H9 (cell line): ENCODE data around the gene VASN. TPM values are rescaled to one million over a fixed set of nuclear protein-coding genes. Genes with fewer than 3 reads are reported as not detected.

Source experiments
- DNase-seq: peaks from one replicate; pipeline ENCODE4 v3.0.0-alpha.2; 2017
- H2AFZ ChIP-seq: one replicate; pipeline ENCODE4 v1.6.1; 2013; ENCODE audit warnings: mild to moderate bottlenecking, low read length, control low read depth, moderate library complexity
- H2AK5ac ChIP-seq: 2 replicates; pipeline ENCODE4 v1.6.1; 2013; ENCODE audit warnings: low read length, control low read depth, mixed read lengths; ENCODE audit not compliant: insufficient read length
- H2BK120ac ChIP-seq: one replicate; pipeline ENCODE4 v1.6.1; 2013; ENCODE audit warnings: low read depth, mild to moderate bottlenecking, low read length, control low read depth, inconsistent platforms; ENCODE audit not compliant: poor library complexity, severe bottlenecking
- H2BK12ac ChIP-seq: 2 replicates; pipeline ENCODE4 v1.6.1; 2013; ENCODE audit warnings: low read length, control low read depth, mixed read lengths, low read depth; ENCODE audit not compliant: insufficient read length
- H2BK15ac ChIP-seq: 2 replicates; pipeline ENCODE4 v1.6.1; 2013; ENCODE audit warnings: low read depth, low read length, control low read depth
- H2BK20ac ChIP-seq: one replicate; pipeline ENCODE4 v1.6.1; 2013; ENCODE audit warnings: low read depth, mild to moderate bottlenecking, low read length, control low read depth, inconsistent platforms; ENCODE audit not compliant: poor library complexity, severe bottlenecking
- H2BK5ac ChIP-seq: 2 replicates; pipeline ENCODE4 v1.6.1; 2013; ENCODE audit warnings: low read length, control low read depth, mixed read lengths; ENCODE audit not compliant: insufficient read length
- H3K14ac ChIP-seq: 2 replicates; pipeline ENCODE4 v1.6.1; 2013; ENCODE audit warnings: low read length, control low read depth; ENCODE audit not compliant: insufficient read depth
- H3K18ac ChIP-seq: 2 replicates; pipeline ENCODE4 v1.6.1; 2013; ENCODE audit warnings: low read depth, mild to moderate bottlenecking, mixed read lengths, low read length, control low read depth; ENCODE audit not compliant: insufficient read length
- H3K23ac ChIP-seq: 2 replicates; pipeline ENCODE4 v1.6.1; 2013; ENCODE audit warnings: low read length, control low read depth, mixed read lengths, low read depth; ENCODE audit not compliant: insufficient read length
- H3K23me2 ChIP-seq: 2 replicates; pipeline ENCODE4 v1.6.1; 2013; ENCODE audit warnings: low read depth, mild to moderate bottlenecking, mixed read lengths, low read length, control low read depth; ENCODE audit not compliant: insufficient read length, poor library complexity, severe bottlenecking
- H3K27ac ChIP-seq: 2 replicates; pipeline ENCODE4 v1.5.1; 2013; ENCODE audit warnings: low read length, control low read depth, mixed read lengths, low read depth; ENCODE audit not compliant: insufficient read length
- H3K27me3 ChIP-seq: 2 replicates; pipeline ENCODE4 v1.6.1; 2013; ENCODE audit warnings: low read length, control low read depth, inconsistent platforms; ENCODE audit not compliant: insufficient read depth
- H3K4ac ChIP-seq: 2 replicates; pipeline ENCODE4 v1.6.1; 2013; ENCODE audit warnings: low read depth, mild to moderate bottlenecking, control low read depth, inconsistent platforms, low read length, moderate library complexity
- H3K4me1 ChIP-seq: 2 replicates; pipeline ENCODE4 v1.6.1; 2013; ENCODE audit warnings: low read length, control low read depth, inconsistent platforms; ENCODE audit not compliant: insufficient read depth
- H3K4me2 ChIP-seq: 2 replicates; pipeline ENCODE4 v1.6.1; 2013; ENCODE audit warnings: low read length, control low read depth, mixed read lengths; ENCODE audit not compliant: insufficient read length, insufficient read depth
- H3K56ac ChIP-seq: 2 replicates; pipeline ENCODE4 v1.6.1; 2013; ENCODE audit warnings: low read depth, mild to moderate bottlenecking, mixed read lengths, low read length, control low read depth; ENCODE audit not compliant: insufficient read length
- H3K79me1 ChIP-seq: 2 replicates; pipeline ENCODE4 v1.6.1; 2013; ENCODE audit warnings: low read depth, mild to moderate bottlenecking, moderate library complexity, low read length, control low read depth, inconsistent platforms; ENCODE audit not compliant: insufficient read depth, poor library complexity, severe bottlenecking
- H3K79me2 ChIP-seq: 2 replicates; pipeline ENCODE4 v1.6.1; 2013; ENCODE audit warnings: low read length, control low read depth, inconsistent platforms; ENCODE audit not compliant: insufficient read depth
- H3K9ac ChIP-seq: 2 replicates; pipeline ENCODE4 v1.6.1; 2013; ENCODE audit warnings: low read length, control low read depth, mixed read lengths; ENCODE audit not compliant: insufficient read length; ENCODE audit errors: extremely low read depth
- H3K9me3 ChIP-seq: one replicate; pipeline ENCODE4 v1.6.1; 2013; ENCODE audit warnings: low read depth, low read length, inconsistent platforms; ENCODE audit not compliant: control insufficient read depth
- H3T11ph ChIP-seq: one replicate; pipeline ENCODE4 v1.6.1; 2013; ENCODE audit warnings: mild to moderate bottlenecking, low read length, control low read depth, inconsistent platforms
- H4K20me1 ChIP-seq: one replicate; pipeline ENCODE4 v1.6.1; 2013; ENCODE audit not compliant: control insufficient read depth, insufficient read length, insufficient read depth
- H4K5ac ChIP-seq: 2 replicates; pipeline ENCODE4 v1.6.1; 2013; ENCODE audit warnings: low read depth, mild to moderate bottlenecking, mixed read lengths, low read length, control low read depth; ENCODE audit not compliant: insufficient read length
- H4K8ac ChIP-seq: replicated peaks from 2 replicates; pipeline ENCODE4 v1.6.1; 2013; ENCODE audit warnings: low read length, control low read depth, mixed read lengths, low read depth; ENCODE audit not compliant: insufficient read length
- H4K91ac ChIP-seq: 2 replicates; pipeline ENCODE4 v1.6.1; 2013; ENCODE audit warnings: low read depth, mild to moderate bottlenecking, moderate library complexity, mixed read lengths, low read length, control low read depth; ENCODE audit not compliant: insufficient read length
- H3K27ac Mint-ChIP-seq, 3 experiments: 2 replicates in 2 of 3; 3 replicates in 1 of 3; pipeline ENCODE4 v1.8.0; 2020 to 2021; ENCODE audit warnings: mixed read lengths in 3 of 3, mild to moderate bottlenecking in 1 of 3, moderate library complexity in 1 of 3
- H3K27me3 Mint-ChIP-seq: 2 replicates; pipeline ENCODE4 v1.8.0; 2021; ENCODE audit warnings: low read depth, mild to moderate bottlenecking, moderate library complexity, mixed read lengths
- H3K36me3 Mint-ChIP-seq, 3 experiments: 2 replicates in 2 of 3; 3 replicates in 1 of 3; pipeline ENCODE4 v1.8.0; 2020 to 2021; ENCODE audit warnings: low read depth in 3 of 3, mixed read lengths in 3 of 3; ENCODE audit not compliant: insufficient read depth in 1 of 3
- H3K4me1 Mint-ChIP-seq, 2 experiments: 2 replicates each; pipeline ENCODE4 v1.8.0; 2020; ENCODE audit warnings: mixed read lengths in 2 of 2
- H3K4me3 Mint-ChIP-seq, 2 experiments: 2 replicates in 1 of 2; 3 replicates in 1 of 2; pipeline ENCODE4 v1.8.0; 2020 to 2021; ENCODE audit warnings: mild to moderate bottlenecking in 2 of 2, mixed read lengths in 2 of 2, moderate library complexity in 1 of 2
- H3K9me3 Mint-ChIP-seq, 2 experiments: 2 replicates in 1 of 2; 3 replicates in 1 of 2; pipeline ENCODE4 v1.8.0; 2020; ENCODE audit warnings: mild to moderate bottlenecking in 2 of 2, mixed read lengths in 2 of 2, moderate library complexity in 1 of 2
- WGBS: extraction: QIAGEN DNeasy Blood & Tissue Kit; methylation state at CpG from one replicate; pipeline ENCODE4 v1.1.7; 2013; ENCODE audit warnings: missing lambda C conversion rate, low lambda C conversion rate, mixed read lengths; ENCODE audit not compliant: insufficient read length; ENCODE audit errors: extremely low coverage; 5-methylcytosine and 5-hydroxymethylcytosine counted together
- total RNA-seq: library from RNA; stranded (reverse); gene quantifications from 2 replicates; pipeline ENCODE4 v1.2.1, GENCODE V29; 2021
- TF ChIP-seq, protein P1 (sequence below): fragments of 200-600 bp; sonication (generic); conservative IDR thresholded peaks from 3 replicates; pipeline ENCODE4 v1.8.0; 2021; ENCODE audit warnings: antibody characterized with exemption, mild to moderate bottlenecking

VASN gene
- total RNA-seq, 1 experiment from 2014 or later = 11.0 TPM

DNA sequence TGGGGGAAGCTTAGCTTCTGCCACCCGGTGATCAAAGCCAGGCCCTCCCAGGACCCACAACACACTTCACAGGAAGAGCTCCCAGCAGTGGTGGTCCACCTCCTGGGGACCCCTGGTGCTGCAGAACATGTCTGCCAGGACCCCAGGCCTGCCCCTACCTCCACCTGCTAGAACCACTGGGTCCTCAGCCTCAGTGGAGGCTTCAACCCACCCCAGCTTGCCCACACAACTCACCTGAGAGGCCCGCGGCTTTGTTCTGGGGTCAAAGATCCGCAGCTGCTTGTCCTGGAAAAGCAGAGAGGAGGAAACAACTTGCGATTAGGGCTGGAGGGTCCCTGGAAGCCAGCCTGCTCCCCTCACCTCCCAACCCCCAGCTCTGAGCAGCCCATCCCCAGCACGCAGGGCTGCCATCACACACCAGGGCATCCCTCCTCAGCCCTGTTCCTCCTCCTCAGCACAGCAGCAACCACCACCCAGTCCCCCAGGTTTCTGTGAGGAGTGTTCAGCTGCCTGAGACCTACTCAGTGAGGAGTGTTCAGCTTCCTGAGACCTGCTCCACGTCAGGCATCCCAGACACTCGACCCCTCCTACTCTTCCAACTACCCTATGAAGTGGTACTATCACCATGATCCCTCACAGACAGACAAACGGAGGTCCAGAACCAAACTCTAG lies 23.5 kb downstream of the VASN start:
- no CpG with 5 or more reads among the region's 9 CpGs for WGBS
- Histone ChIP-seq H2BK12ac (no peak overlapping the region), H2BK5ac (no peak overlapping the region), H3K4ac (no peak overlapping the region; the same call in 1 of the 2 replicates), H3K56ac (no peak overlapping the region), H3K27ac (no peak overlapping the region), H4K91ac (peak overlapping the region; percentile 42), H3K9me3 (no peaks in the 10 kb centered on the region), H3K27me3 (no peaks in the 10 kb centered on the region), H3T11ph (no peak overlapping the region), H3K9ac (no peak overlapping the region), H2AK5ac (no peak overlapping the region), H2BK20ac (no peak overlapping the region), H3K79me2 (no peaks in the 10 kb centered on the region), H2BK120ac (no peak overlapping the region), H2BK15ac (no peak overlapping the region), H3K4me1 (peaks cover 5% of the 10 kb centered on the region; the same call in 1 of the 2 replicates), H3K79me1 (no peaks in the 10 kb centered on the region), H2AFZ (no peak overlapping the region), H3K23me2 (no peaks in the 10 kb centered on the region), H3K14ac (no peak overlapping the region), H3K23ac (no peak overlapping the region), H3K4me2 (no peak overlapping the region), H4K5ac (no peak overlapping the region), H3K18ac (no peak overlapping the region), H4K20me1 (no peaks in the 10 kb centered on the region), H4K8ac (no peak overlapping the region)
- H3K4me1 Mint-ChIP-seq = peaks cover 28 to 35% of the 10 kb centered on the region in 2 experiments
- TF ChIP-seq, protein P1, sequence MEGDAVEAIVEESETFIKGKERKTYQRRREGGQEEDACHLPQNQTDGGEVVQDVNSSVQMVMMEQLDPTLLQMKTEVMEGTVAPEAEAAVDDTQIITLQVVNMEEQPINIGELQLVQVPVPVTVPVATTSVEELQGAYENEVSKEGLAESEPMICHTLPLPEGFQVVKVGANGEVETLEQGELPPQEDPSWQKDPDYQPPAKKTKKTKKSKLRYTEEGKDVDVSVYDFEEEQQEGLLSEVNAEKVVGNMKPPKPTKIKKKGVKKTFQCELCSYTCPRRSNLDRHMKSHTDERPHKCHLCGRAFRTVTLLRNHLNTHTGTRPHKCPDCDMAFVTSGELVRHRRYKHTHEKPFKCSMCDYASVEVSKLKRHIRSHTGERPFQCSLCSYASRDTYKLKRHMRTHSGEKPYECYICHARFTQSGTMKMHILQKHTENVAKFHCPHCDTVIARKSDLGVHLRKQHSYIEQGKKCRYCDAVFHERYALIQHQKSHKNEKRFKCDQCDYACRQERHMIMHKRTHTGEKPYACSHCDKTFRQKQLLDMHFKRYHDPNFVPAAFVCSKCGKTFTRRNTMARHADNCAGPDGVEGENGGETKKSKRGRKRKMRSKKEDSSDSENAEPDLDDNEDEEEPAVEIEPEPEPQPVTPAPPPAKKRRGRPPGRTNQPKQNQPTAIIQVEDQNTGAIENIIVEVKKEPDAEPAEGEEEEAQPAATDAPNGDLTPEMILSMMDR = no peak
- no peak overlapping the region for H3K4me3 Mint-ChIP-seq
- no peaks in the 10 kb centered on the region for H3K27me3 Mint-ChIP-seq
- peaks cover 3 to 6% (median 5%) of the 10 kb centered on the region in 3 experiments; a peak in 3 of 7 replicates for H3K36me3 Mint-ChIP-seq
- peak overlapping the region; percentile 79 to 92 (median 81); a peak in 5 of 7 replicates for H3K27ac Mint-ChIP-seq
- DNase-seq = no peak
- no peaks in the 10 kb centered on the region for H3K9me3 Mint-ChIP-seq
